Measurements from ENCODE around the gene HHIPL1. TPM values are rescaled to one million over a fixed set of nuclear protein-coding genes. Genes with fewer than 3 reads are reported as not detected.

HHIPL1 gene
- polyA plus RNA-seq, 1 donor from 2014 or later: 0.24 TPM

GRCh38 chr14:99604278-99604765 is 40.6 kb upstream of the HHIPL1 start:
- H3K27me3 Mint-ChIP-seq: peaks cover 10% of the 10 kb centered on the region
- H3K9me3 Mint-ChIP-seq: no peaks in the 10 kb centered on the region
- peaks cover 10 to 16% (median 12%) of the 10 kb centered on the region in 3 donors for H3K4me1 Mint-ChIP-seq
- H3K36me3 Mint-ChIP-seq: peaks cover 2% of the 10 kb centered on the region
- H3K4me3 Mint-ChIP-seq: peak overlapping the region; percentile 75 to 94 (median 82)
- peak overlapping the region in 2 of 3 donors; percentile 4 to 71 for H3K27ac Mint-ChIP-seq

DNA sequence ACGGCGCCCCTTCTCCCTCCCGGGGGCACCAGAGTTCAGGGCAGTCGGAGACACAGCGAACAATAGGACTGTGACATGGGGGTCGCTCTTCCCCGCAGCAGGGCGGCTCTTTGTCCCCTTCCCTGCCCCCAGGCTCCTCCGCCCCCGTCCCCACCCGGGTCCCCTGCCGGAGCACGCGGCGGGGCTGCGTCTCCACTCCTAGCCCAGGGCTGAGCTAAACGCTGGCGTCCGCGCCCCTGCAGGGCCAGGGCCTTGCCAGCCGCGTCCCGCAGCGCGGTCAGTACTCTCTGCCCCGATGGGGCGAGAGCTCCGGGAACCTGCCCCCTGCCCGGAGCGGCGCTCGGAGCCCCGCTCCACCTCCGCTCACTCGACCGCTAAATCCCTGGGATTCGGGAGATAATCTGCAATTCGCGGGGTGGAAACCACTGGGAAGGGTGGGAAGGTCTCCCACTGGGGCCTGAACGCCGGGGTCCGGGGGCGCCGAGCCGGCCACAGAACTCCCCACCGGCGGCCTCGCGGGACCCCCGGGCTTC is 40.1 kb upstream of the HHIPL1 start:
- Mint-ChIP-seq H3K4me3 (peak overlapping the region; percentile 75 to 94 (median 82)), H3K27me3 (peaks cover 10% of the 10 kb centered on the region), H3K27ac (peak overlapping the region in 1 of 3 donors; percentile 4), H3K36me3 (peaks cover 2% of the 10 kb centered on the region), H3K9me3 (no peaks in the 10 kb centered on the region), H3K4me1 (peaks cover 10 to 16% (median 12%) of the 10 kb centered on the region in 3 donors)

DNA sequence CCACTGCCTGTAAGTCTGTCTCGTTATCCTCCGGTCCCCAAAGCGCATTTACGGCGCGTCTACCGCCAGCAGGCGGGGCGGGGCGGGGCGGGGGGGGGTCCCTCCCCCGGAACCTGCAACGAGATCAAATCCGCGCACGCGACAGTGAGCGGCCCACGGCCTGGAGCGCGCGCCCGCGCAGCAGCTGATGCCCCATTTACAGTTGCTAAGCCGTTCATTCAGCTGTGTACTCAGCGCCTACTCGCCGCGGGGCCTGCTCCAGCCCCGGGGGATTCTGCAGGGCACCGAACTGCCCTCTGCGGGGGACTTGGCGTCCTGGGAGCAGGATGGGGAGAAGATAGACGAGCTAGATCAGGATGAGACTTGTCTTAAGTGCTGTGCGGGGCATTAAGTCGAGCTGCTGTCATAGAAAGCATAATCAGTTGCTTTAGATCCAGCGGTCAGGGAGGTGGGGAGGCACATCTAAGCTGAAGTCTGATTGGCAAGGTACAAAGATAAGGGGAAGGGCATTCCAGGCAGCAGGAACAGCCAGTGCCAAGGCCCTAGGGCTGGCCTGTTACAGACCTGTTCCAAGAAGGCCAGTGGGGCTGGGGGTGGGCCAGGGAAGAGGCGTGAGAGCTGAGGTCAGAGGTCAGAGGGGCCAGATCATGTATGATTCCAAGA is 39.5 kb upstream of the HHIPL1 start:
- Mint-ChIP-seq H3K9me3 (no peaks in the 10 kb centered on the region), H3K27ac (peak overlapping the region in 2 of 3 donors; percentile 4 to 80), H3K27me3 (peaks cover 10% of the 10 kb centered on the region), H3K36me3 (peaks cover 2% of the 10 kb centered on the region), H3K4me1 (peaks cover 10 to 16% (median 12%) of the 10 kb centered on the region in 3 donors), H3K4me3 (peak overlapping the region; percentile 75 to 94 (median 82))

DNA sequence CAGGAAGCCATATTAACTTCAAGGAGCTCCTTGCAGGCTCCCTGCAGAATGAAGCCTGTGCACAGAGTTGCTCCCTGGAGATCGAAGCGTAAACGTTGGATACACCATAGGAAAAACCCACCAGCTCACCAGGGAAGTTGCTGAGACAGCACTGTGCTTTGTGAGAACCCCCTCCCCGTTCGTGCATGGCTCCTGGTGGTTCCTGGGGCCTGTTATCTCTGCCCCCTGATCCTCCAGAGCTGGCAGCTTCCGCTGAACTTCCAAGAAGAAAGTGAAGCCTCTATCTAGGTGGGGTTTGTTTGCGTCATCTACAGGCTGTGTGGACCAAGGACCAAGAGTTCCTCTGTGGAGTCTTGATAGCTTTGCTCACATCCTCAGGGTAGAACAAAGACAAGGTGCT is 38.6 kb upstream of the HHIPL1 start:
- Mint-ChIP-seq H3K36me3 (peaks cover 2% of the 10 kb centered on the region), H3K27me3 (peaks cover 9% of the 10 kb centered on the region), H3K9me3 (no peaks in the 10 kb centered on the region), H3K27ac (no peak overlapping the region), H3K4me1 (peaks cover 10 to 12% (median 12%) of the 10 kb centered on the region in 3 donors), H3K4me3 (peak overlapping the region in 3 of 4 donors; percentile 7 to 82 (median 38))

- Mint-ChIP-seq H3K27me3 (peaks cover 3% of the 10 kb centered on the region), H3K4me3 (no peak overlapping the region), H3K27ac (no peak overlapping the region), H3K36me3 (peaks cover 4% of the 10 kb centered on the region), H3K4me1 (peaks cover 5 to 6% (median 6%) of the 10 kb centered on the region in 3 donors), H3K9me3 (no peaks in the 10 kb centered on the region)
These were observed 36.3 kb upstream of the HHIPL1 start for GRCh38 chr14:99608591-99608990.

DNA sequence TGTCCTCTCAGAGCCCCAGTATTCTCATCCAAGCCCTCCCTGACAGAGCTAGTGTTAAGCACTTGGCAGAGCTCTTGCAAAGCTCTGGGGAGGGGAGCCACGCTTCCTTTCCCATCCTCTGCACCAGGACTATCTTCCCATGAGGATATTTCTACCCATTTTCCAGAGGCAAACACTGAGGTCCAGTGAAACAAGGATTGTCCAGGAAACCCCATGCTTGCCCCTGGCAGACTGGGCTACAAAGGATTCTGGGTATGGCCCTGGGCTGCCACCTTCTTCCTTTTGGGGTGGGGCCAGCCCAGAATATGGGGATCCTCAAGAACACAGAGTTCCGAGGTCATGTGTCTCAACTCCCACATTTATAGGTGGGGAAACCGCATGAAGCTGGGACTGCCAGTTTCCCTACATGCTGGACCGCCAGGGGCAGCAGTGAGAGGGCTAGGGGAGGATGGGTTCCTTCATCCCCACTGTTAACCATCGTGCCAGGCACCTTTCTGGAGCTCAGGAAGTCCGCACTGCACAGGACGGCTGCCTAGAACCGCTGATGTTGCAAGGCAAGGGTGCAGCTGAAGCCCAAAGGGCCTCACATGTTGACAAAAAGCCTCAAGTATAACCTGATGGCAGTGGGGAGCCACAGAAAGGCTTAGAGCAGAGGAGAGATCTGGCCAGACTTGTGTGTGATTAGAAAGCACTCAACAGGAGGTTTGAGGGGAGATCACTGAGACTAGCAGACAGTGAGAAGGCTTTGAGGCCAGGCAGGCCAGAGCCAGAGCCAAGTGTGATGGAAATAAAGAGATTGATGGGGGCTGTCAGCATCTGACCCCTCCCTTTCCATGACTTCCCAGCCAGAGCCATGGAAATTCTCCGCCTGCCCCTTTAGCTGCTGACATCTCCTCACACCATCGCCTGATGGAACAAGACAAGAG is 35.4 kb upstream of the HHIPL1 start:
- Mint-ChIP-seq H3K27me3 (peaks cover 3% of the 10 kb centered on the region), H3K36me3 (peaks cover 4% of the 10 kb centered on the region), H3K4me3 (peak overlapping the region in 1 of 4 donors; percentile 48), H3K9me3 (no peaks in the 10 kb centered on the region), H3K4me1 (peaks cover 5 to 6% (median 6%) of the 10 kb centered on the region in 3 donors), H3K27ac (no peak overlapping the region)

- no peak overlapping the region for H3K4me3 Mint-ChIP-seq
- H3K4me1 Mint-ChIP-seq: no peaks in the 10 kb centered on the region
- H3K36me3 Mint-ChIP-seq: peaks cover 4% of the 10 kb centered on the region
- peaks cover 3% of the 10 kb centered on the region for H3K27me3 Mint-ChIP-seq
- H3K27ac Mint-ChIP-seq: no peak overlapping the region
- no peaks in the 10 kb centered on the region for H3K9me3 Mint-ChIP-seq
These were observed 33.3 kb upstream of the HHIPL1 start for GRCh38 chr14:99611646-99612045.

DNA sequence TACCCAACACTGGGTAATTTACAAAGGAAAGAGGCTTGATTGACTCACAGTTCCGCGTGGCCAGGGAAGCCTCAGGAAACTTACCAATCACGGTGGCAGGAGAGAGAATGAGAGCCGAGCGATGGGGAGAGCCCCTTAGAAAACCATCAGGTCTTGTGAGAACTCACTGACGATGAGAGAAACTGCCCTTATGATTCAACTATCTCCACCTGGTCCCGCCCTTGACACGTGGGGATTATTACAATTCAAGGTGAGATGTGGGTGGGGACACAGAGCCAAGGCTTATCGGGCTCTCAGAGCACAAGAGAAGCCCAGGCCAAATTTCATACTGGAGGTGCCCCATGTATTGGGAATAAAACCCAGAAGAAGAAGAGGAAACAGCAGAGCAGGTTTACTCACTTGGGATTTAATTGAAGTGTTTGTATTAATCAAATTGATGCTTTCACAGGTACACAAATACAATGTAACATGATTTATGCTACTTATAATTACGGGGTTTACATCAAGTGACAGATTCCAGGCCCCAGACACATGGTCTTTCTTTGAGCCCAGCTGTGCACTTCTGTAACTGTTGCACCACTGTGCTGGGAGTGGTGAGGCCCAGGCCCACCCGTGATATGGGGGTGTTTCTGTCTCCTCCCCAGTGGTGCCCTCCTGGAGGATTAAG is 32.7 kb upstream of the HHIPL1 start:
- Mint-ChIP-seq H3K4me3 (no peak overlapping the region), H3K4me1 (no peaks in the 10 kb centered on the region), H3K9me3 (no peaks in the 10 kb centered on the region), H3K27me3 (peaks cover 4% of the 10 kb centered on the region), H3K27ac (no peak overlapping the region), H3K36me3 (peaks cover 2% of the 10 kb centered on the region)

DNA sequence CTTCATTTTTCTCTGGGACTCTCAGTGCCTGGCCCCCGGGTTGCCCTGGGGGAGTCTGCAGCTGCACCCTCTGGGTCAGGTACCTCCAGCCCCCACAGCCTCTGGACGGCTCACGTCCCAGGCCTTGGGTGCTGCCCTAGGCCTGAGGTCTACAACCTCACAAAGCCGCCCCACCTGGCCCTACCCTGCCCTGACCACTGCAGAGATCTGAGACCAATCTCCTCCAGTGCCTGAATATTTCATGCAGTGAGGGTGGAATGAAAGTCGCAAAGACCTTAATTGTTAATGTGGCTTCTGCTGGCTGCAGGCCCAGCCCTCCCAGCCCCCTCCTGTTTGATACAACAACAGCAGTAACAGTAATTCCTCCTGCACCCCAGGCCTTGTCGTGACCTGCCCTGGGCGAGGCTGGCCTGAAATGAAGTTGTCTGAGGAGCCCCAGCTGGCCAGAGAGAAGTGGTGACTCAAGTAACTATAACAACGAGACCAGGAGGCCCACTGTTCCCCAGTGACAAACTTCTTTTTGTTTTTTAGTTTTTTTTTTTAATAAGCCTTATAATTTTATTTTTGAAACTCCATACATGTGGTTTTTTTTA is 32.1 kb upstream of the HHIPL1 start:
- peaks cover 4% of the 10 kb centered on the region for H3K27me3 Mint-ChIP-seq

DNA sequence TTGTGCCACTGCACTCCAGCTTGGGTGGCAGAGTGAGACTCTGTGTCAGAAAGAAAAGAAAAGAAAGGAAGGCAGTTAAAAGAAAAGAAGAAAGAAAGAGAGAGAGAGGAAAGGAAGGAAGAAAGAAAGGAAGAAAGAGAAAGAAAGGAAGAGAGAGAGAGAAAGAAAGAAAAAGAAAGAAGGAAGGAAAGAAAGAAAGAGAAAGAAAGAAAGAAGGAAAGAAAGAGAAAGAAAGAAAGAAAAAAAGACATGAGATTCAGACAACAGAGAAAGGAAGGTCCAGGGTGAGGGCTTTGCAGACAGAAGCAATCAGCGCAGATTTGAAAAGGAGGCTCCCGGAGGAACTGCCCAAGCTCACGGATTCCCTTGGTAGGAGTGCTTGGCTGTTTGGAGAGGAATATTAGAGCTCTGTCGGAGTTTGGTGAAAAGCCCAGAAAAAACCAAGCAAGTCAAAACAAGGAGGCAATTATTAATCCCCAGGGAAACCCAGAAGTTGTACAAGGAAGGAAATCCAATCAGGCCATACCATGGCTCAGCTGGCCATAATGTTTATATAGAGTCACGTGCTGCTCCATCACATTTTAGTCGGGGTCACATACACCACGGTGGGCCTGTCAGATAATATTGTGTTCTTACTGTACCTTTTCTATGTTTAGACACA is 29.3 kb upstream of the HHIPL1 start:
- Mint-ChIP-seq H3K36me3 (peaks cover 2% of the 10 kb centered on the region), H3K4me3 (no peak overlapping the region), H3K4me1 (no peaks in the 10 kb centered on the region), H3K27ac (no peak overlapping the region), H3K9me3 (no peaks in the 10 kb centered on the region), H3K27me3 (peaks cover 7% of the 10 kb centered on the region)

More for the DNA sequence above, 32.1 kb upstream of the HHIPL1 start:
- peaks cover 2% of the 10 kb centered on the region for H3K36me3 Mint-ChIP-seq
- H3K4me3 Mint-ChIP-seq: no peak overlapping the region
- H3K27ac Mint-ChIP-seq: no peak overlapping the region
- H3K4me1 Mint-ChIP-seq: no peaks in the 10 kb centered on the region
- no peaks in the 10 kb centered on the region for H3K9me3 Mint-ChIP-seq

GRCh38 chr14:99616832-99617800 is 27.8 kb upstream of the HHIPL1 start:
- Mint-ChIP-seq H3K27me3 (peaks cover 7% of the 10 kb centered on the region), H3K4me1 (no peaks in the 10 kb centered on the region), H3K36me3 (peaks cover 1% of the 10 kb centered on the region), H3K9me3 (no peaks in the 10 kb centered on the region), H3K4me3 (no peak overlapping the region), H3K27ac (no peak overlapping the region)

GRCh38 chr14:99619835-99620834 is 24.8 kb upstream of the HHIPL1 start:
- peaks cover 12% of the 10 kb centered on the region for H3K27me3 Mint-ChIP-seq
- H3K4me1 Mint-ChIP-seq: peaks cover 0 to 4% (median 2%) of the 10 kb centered on the region in 3 donors
- H3K9me3 Mint-ChIP-seq: no peaks in the 10 kb centered on the region
- H3K27ac Mint-ChIP-seq: no peak overlapping the region
- H3K36me3 Mint-ChIP-seq: no peaks in the 10 kb centered on the region
- H3K4me3 Mint-ChIP-seq: no peak overlapping the region
